Coronary artery (tissue), 2 donors: ENCODE results near the gene SRPRB.

Source experiments
- DNase-seq: peaks from one replicate; pipeline ENCODE4 v3.0.0-alpha.2; 2017; ENCODE audit warnings: low spot score
- H3K27ac ChIP-seq, 2 donors: fragments of 200-600 bp; sonication (generic); one replicate each; pipeline ENCODE4 v1.5.1; 2016 to 2019
- H3K4me3 ChIP-seq: fragments of 200-600 bp; sonication (generic); 2 replicates; pipeline ENCODE4 v1.5.1; 2016; ENCODE audit warnings: mild to moderate bottlenecking, moderate library complexity
- TF ChIP-seq, protein P1 (sequence below): fragments of 200-600 bp; sonication (generic); IDR thresholded peaks from one replicate; pipeline ENCODE4 v1.5.1; 2019; ENCODE audit warnings: antibody characterized with exemption

The SRPRB gene

DNA sequence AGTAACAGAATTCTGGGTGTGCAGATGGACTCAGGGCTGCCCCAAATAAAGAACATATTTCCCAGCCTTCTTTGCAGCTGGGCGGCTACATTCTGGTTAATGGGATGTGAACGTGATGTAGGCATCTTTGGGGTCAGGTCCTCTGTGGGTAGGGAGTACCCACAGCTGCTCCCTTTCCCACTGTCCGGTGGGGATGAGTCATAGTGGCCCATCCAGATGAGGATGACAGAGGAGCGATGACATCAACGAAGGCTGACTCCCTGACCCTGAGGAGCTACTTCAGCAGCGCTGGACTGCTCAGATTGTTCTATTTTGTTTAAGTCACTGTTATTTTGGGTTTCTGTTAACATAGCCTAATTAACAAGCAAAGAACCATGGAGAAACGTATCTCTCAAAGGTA is 38.0 kb downstream of the SRPRB start:
- no peak overlapping the region for H3K4me3 ChIP-seq
- H3K27ac ChIP-seq, result no peak overlapping the region
- no peak for DNase-seq
- TF ChIP-seq, protein P1, sequence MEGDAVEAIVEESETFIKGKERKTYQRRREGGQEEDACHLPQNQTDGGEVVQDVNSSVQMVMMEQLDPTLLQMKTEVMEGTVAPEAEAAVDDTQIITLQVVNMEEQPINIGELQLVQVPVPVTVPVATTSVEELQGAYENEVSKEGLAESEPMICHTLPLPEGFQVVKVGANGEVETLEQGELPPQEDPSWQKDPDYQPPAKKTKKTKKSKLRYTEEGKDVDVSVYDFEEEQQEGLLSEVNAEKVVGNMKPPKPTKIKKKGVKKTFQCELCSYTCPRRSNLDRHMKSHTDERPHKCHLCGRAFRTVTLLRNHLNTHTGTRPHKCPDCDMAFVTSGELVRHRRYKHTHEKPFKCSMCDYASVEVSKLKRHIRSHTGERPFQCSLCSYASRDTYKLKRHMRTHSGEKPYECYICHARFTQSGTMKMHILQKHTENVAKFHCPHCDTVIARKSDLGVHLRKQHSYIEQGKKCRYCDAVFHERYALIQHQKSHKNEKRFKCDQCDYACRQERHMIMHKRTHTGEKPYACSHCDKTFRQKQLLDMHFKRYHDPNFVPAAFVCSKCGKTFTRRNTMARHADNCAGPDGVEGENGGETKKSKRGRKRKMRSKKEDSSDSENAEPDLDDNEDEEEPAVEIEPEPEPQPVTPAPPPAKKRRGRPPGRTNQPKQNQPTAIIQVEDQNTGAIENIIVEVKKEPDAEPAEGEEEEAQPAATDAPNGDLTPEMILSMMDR, result no peak

DNA sequence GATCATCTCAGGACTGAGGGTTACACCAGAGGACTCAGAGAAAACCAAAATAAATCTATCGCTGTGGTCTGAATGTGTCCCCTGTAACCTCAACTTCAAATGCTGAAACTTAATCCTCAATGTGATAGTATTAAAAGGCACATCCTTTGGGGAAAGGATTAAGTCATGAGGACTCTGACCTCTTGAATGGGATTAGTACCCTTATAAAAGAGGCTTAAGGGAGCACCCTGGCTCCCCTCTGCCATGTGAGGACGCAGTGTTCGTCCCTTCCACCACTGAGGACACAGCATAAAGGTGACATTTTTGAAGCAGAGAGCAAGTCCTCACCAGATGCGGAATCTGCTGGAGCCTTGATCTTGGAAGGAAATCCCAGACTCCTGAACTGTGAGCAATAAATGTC is 39.5 kb downstream of the SRPRB start:
- Histone ChIP-seq H3K4me3 (no peak overlapping the region), H3K27ac (no peak overlapping the region)
- DNase-seq, result no peak
- TF ChIP-seq, protein P1, result no peak

DNA sequence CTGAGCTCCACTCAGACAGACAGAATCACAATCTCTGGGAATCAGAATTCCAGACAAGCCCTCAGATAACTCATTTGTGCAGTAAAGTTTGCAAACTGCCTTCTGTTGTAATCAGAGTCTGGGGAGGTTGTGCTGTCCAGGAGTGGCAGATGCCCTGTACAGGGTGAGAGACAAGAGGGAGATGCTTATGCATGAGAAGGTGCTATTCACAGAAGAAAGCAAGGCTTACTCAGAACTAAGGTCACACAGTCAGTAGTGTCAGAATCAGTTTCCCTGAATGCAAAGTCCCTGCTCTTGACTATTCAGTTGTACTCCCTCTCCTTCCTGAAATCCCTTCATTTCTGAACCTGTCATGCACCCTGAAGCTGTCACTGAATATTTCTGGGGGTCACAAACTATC is 43.7 kb downstream of the SRPRB start:
- Histone ChIP-seq H3K27ac (no peak overlapping the region), H3K4me3 (no peak overlapping the region)
- TF ChIP-seq, protein P1, result no peak
- DNase-seq, result no peak

DNA sequence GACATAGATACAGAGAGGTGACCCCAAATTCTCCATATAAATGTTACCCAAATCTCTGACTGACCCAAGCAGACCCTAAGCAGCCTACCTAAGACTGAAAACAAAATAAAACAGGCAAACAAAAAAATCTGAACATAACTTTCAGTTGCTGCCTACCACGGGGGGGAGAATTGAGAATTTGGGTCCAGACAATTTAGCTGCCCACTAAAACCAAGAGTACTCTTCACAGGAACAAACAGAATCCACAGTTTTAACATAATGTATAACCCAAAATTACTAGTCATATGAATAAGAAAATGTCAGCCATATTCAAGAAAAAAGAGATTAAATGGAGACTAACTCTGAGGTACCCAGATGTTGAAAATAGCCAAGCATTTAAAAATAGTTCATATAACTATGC is 44.4 kb downstream of the SRPRB start:
- H3K4me3 ChIP-seq, result no peak overlapping the region
- DNase-seq, result no peak
- H3K27ac ChIP-seq, result no peak overlapping the region
- TF ChIP-seq, protein P1, result no peak

DNA sequence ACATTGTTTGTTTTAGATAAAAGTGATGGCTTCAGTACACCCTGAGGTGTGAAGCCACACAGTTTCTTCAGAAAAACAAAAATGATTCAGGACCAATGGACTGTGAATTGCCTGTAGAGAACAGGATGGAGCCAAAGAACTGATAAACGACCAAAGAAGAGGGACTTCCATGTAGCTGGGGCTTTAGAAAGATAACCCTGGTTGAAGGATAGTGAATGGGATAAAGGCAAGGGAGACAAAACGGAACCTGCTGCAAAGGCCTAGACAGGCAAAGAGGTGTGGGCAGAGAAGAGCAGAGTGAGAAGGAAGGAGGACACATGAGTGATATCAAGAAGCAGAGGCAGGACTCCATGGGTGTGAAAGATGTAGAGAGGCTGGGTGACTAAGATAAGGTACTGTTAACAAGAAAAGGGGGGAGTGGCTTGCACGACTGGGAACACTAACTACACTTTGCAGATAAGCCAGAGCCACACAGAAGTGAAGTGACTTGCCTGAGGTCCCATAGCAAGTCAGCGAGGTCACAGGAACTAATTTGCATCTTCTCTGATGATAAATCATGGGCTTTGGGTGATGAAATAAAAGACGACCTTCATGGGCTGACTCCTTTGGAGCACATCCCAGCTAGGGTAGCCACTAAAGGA is 45.8 kb downstream of the SRPRB start:
- TF ChIP-seq, protein P1, result no peak
- Histone ChIP-seq H3K27ac (no peak overlapping the region), H3K4me3 (no peak overlapping the region)
- DNase-seq, result no peak

DNA sequence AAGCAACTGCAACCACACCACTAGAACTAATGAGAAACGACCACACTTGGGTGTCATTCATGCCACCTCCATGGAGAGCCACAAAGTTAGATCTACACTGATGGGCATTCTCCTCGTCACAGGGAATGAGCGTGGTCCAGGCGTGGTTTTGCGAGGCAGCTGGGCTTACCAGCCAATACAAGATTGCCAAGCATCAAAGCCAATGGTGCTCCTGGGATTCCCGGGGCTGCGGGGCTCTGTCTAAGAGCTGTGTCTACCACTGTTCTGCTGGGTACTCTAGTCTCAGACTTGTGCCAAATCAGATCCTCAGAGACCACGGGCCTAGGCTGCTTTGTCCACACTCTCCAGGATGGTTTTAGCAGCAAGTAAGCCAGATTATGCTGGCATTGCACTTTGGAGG is 46.3 kb downstream of the SRPRB start:
- TF ChIP-seq, protein P1, result no peak
- H3K4me3 ChIP-seq, result no peak overlapping the region

DNA sequence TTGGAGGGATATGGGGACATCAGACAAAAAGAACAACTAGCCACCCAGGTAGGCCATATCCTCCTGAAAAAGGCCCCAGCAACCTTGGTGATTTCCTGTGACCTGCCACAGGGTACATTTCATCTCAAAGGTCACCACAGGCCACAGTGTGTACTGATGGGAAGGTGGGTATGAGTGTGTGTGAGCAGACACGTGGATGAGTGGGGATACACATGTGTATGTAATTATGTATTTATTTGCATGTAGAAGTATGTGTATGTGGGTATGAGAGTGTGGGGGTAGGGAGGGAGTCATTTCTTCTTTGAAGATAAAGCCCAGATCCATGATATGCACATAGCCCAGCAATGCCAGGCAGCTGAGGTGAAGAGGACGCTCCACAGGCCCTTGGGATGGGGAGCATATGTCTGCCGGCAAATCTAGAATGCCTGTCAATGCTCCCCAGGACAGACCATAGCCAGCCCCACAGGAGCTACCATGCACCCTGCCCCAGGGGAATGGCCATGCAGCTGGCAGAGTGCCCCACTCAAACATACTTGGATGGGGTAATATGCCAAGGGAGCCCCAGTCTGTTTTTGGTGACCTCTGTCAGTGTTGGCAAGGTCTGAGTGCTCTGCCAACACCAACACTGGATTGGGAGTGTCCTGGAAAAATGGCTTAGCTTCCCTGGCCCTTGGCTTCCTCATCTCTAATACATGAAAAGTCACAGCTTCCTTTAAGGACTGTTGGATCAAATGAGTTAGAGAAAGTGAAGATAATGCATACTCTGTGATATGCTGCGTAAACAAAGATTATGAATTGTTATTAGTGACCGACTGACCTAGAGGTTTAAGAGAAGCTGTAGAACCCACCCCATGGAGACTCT is 47.7 kb downstream of the SRPRB start:
- no peak overlapping the region for H3K4me3 ChIP-seq
- DNase-seq, result no peak
- H3K27ac ChIP-seq, result no peak overlapping the region
- TF ChIP-seq, protein P1, result no peak

More for the DNA sequence above, 46.3 kb downstream of the SRPRB start:
- DNase-seq, result no peak
- H3K27ac ChIP-seq, result no peak overlapping the region
